Measurements from ENCODE around the gene ENPP6.

Gene ENPP6

GRCh38 chr4:184046148-184046547 is 171.5 kb downstream of the ENPP6 start:
- no peak for DNase-seq

GRCh38 chr4:184041156-184041555 is 176.5 kb downstream of the ENPP6 start:
- no peak for DNase-seq

- DNase-seq, result no peak
These were observed 177.7 kb downstream of the ENPP6 start for GRCh38 chr4:184039963-184040383.

All from cortex of kidney (tissue), 1 donor.